Activated T-cell treated with anti-CD3 and anti-CD28 coated beads for 48 hours (primary cell): ENCODE data around the gene RNF26.

Experiments
- DNase-seq: peaks from one replicate; pipeline ENCODE4 v3.0.0-alpha.2; 2020; ENCODE audit warnings: low read depth

Gene RNF26

DNA sequence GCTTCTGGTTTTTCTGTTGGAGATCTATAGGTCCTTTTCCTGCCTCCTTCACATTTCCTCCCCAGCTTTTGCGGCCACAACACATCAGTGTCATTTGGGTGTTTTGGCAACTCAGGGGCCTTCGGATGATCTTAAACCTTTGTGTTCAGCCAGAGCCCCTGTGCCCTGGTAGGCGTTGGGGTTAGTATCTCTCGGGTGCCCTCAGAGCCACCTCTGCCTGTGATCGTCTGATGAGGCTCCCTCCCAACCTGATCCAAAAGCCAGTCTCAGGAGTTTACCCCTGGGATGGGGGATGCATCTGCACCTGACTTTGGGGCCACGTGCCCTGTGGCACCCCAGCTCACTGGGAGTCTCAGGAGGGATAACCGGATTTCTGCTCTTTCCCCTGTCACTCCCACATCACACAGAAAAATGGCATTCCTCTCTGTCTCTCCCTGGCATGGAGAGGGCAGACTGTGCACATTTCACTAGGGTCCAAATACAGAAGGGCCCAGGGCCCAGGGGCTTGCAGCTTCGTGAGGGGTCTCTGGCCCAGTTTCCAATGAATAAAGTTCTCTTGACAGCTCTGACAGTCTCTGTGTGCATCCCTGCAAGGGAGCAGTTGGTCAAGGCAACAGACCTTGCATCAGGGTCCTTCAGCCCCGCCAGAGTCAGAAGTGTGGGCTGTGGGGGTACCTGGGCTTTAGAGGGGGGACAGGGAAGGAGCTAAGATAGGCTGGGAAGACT lies 2.6 kb downstream of the RNF26 start:
- DNase-seq = no peak

DNA sequence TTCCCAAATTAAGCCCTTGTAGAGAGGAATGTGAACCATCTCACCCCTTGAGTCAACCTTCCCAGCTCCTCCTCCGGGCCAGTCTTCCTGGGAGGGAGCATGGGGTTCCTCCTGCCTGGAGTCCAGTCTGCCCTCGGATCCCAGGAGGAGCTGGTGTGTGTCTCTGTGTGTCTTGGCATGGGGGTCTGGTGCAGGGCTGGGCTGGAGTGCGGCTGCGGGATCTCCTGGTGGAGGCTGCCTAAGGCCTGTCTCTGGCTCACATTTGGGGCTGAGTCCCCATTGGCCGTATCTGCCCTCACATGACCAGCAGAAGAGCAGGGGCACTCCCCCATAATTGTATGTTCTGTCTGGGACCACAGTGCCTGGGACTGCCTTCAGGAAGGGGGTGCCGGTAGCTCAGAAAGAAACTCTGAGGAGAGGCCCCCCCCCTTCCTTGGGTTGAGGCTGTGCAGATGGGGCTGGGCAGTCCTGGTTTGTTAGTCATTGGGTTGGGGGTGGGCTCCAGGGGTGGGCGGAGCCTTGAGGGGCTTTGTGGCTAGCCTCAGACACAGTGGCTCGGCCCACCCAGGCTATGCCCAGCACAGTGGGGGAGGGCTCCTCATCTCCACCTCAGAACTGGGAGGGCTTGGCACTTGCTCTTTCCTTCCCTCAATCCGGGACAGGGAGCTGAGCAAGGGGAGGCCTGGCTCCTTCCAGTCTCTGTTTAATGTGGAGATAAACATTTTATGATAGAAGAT lies 3.4 kb downstream of the RNF26 start:
- DNase-seq = no peak

DNA sequence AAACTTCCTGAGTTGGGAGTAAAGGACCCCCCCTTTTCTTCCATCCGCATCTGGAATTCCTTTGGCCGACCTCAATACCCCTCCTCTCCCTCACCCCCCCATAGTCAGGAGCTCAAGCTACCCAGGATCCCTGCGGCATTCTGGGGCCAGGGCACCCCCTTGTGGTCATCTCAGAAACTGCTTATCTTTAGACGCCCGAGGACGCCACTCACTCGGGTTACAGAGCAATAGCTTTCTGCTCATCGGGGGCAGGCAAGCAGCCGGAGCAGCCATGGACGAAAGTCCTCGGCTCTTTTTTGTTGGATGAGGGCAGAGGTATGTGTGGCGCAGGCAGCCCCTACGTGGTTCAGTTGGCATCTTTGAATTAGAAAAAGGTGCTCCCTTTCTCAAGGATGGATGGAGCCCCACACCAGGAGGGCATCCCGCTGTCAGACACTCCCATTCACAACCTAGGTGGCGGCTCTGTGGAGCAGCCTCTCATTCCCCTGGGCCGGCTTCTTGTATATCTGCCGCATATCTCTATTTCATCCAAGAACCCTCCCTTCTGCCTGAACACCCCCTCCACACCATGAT lies 4.1 kb downstream of the RNF26 start:
- peak; percentile 63 for DNase-seq

- DNase-seq = no peak
Observed at GRCh38 chr11:119338965-119339588, 4.8 kb downstream of the RNF26 start.

- no peak for DNase-seq
Observed at GRCh38 chr11:119339589-119340334, 5.4 kb downstream of the RNF26 start.

DNA sequence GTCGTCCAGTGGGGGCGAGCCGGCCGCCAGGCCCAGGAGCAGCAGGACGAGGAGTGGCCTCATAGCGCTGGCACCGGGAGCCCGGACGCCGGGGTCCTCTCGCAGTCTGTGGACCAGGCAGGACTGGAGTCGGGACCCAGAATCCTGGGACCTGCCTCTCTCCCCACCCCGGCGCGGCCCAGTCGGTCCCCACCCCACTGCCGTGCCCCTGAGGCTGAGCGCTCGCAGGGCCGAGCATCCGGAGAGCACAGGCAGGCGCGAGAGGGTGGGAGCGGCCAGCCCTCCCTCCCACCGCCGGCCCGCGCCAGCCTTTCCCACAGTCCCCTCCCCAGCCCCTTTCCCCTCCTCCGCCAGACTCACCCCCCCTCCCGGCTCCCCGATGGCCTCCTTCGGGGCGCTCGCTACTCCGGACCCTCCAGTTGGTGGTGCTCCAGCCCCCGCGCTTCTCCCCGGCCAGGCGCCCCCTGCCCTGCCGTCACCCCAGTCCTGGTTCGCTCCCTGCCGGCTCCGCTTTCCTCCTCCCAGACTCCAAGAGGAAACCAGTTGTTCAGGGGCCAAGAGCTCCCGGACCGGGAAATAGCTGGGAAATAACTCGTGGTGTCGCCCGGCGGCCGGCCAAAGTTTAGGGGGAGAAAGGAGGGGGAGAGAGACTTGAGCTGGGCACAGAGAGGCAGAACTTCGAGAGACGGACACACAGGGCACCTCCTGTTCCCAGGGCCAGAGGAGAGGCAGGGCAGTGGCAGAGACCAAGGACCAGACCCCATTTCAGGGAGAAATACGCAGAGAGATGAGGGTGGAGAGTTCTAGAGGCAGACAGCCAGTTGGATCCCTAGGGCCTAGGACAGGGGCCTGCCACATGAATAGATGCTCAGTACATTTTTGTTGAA lies 6.3 kb downstream of the RNF26 start, which contains the start of gene C1QTNF5:
TSS of gene C1QTNF5 (minus strand) at position 549 of the 887 bp plus-strand sequence. CDS start at position 63, 486 bp downstream.
- no peak for DNase-seq

DNA sequence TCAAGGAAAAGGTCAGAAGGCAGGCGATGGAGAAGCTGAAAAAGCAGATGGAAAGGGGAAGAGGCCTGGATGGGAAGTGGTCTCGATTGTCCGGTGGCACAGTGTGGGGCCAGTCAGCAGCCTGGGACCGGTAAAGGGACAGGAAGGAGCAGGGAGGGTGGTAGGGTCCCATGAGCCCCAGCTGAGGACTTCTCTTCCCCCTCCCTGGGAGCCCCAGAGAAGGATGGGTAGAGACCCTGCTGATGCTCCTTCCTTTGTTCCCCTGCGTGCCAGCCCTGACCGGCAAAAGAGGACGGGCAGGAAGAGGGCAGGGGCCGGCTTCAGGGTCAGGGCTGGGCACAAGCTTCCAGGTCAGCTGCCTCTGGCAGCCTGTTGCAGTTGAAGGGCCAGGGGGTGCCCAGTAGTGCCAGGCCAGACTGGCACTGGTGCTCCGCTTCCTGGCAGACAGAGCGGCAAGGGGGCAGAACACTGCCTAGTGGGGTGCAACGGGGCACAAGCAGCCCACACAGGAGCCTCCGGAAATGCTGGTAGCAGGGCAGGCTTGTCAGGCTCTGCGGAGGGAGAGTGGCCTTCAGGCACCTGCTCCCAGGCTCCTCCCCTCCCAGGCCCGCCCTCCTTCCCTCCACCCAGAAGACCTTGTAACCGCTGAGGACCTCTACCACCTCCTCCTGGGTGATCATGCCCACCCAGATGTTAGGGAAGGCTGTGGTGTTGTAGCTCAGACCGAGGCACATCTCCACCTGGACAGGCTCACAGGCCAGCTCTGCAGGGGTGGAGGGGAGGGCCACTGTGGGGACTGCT lies 7.1 kb downstream of the RNF26 start:
- DNase-seq = no peak

GRCh38 chr11:119342023-119342300 lies 7.6 kb downstream of the RNF26 start:
- no peak for DNase-seq

DNA sequence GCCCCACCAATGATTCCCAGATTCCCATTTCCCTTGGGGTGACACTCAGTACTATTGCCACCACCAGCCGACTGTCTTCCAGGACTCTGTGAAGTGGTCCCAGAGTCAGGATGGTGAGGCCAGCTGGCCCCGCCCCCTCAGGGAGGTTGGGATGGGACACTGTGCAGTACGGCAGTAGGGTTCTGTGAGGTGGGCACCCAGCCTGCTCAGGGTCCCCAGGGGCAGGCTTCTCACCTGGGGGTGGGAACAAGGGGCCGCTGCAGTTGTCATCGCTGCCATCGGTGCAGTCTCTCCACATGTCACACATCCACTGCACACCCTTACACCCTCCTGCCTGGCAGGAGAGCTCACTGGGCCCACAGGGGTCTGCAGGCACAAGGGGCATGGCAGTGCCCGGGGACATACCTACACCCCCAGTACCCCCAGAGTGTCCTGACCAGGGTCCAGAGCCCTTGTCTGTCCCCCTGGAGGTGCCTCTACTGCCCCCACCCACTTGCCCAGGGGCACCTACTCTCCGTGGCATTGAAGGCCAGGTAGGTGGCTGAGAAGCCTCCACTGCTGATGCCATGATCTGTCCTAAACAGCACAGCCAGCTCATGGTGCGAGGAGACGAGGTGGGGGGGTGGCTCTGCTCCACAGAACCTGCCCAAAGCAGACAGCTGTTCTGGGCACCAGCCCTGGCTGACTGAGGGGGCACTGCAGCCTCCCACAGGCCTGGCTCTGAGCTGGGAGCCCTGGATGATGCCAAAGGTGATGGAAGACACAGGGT lies 8.2 kb downstream of the RNF26 start:
- DNase-seq = no peak

GRCh38 chr11:119343726-119344125 lies 9.4 kb downstream of the RNF26 start:
- DNase-seq = no peak

- DNase-seq = no peak
Observed at GRCh38 chr11:119344291-119345010, 10.1 kb downstream of the RNF26 start.

DNA sequence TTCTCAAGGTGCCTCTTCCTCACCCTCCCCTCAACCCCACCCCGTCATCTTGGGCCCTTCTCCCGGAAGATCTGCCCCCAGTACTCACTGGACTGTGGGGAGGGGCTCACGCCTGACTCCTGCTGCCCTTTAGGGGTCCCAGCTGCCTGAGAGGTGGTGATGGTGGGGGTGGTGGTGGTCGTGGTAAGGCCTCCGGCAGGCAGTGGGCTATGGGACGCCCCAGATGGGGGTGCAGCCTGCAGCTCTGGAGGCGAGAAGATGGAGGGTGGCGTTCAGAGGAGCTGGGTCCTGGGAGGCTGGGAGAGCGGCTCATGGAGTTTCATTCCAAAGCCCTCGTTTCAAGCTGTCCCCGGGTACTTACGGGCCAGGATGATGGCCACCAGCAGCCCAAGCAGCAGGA lies 11.4 kb downstream of the RNF26 start:
- no peak for DNase-seq

GRCh38 chr11:119346605-119347004 lies 12.3 kb downstream of the RNF26 start, which contains the start of gene MFRP:
Gene MFRP (minus strand): TSS chr11:119346705. CDS start chr11:119346513, 192 bp downstream.
- no peak for DNase-seq

DNA sequence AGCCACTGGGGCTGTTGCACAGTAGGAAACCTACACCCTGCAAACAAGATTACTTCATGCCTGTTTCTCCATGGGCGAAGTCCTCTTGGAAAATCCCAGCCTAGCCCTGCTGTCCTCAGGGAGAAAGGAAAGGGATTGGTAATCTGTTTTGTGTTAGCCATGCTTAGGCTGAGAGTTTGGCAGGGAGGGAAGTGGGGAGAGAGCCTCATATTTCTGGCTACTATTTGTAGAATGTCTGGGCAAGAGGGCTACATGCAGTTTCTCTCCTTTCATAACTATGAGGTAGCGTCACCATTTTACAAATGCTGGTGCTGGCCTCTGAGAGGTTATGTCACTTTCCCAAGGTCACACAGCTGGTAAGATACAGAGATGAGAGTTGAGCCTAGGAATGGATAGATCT lies 12.9 kb downstream of the RNF26 start:
- no peak for DNase-seq

- no peak for DNase-seq
Observed at GRCh38 chr11:119347940-119348605, 13.7 kb downstream of the RNF26 start.

- no peak for DNase-seq
Observed at GRCh38 chr11:119350302-119350701, 16.0 kb downstream of the RNF26 start.

GRCh38 chr11:119351232-119351631 lies 16.9 kb downstream of the RNF26 start:
- DNase-seq = no peak

DNA sequence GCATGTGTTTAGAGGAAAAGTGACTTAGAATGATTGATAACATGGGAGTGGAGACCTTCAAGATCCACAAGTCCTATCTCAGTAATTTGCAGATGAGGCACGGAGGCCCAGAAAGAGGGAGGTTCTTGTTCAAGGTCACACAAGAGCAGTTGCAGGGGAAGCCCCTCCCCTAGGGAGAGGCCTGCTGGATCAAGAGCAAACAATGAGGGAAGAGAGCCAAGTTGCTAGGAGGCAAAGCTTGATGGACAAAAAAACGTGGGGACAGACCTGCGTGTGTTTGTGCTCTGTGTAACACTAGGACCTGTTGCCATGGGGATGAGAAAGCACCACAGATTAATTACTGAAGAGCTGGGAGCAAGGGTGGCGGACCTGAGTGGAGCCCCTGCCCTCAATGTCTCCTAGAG lies 18.5 kb downstream of the RNF26 start:
- DNase-seq = no peak
